HG02981 (cell line): ENCODE measurements around the gene P2RY8.
"Not testable (repeated sequence)": the region's sequence is repeated elsewhere in the genome, so short reads cannot be mapped to it uniquely, and the experiment has no call there.

ENCODE experiments used
- ATAC-seq: cut with Tn5 transposase; IDR thresholded peaks from one replicate; pipeline ENCODE4 v1.9.1; 2021; ENCODE audit warnings: mild to moderate bottlenecking, moderate library complexity; ENCODE audit not compliant: unreplicated experiment

The P2RY8 gene

GRCh38 chrX:1489354-1489753 is 47.6 kb downstream of the P2RY8 start:
- ATAC-seq: not testable (repeated sequence)

GRCh38 chrX:1488745-1489144 is 48.2 kb downstream of the P2RY8 start:
- ATAC-seq: no peak

GRCh38 chrX:1488141-1488540 is 48.8 kb downstream of the P2RY8 start:
- no peak for ATAC-seq

- ATAC-seq: no peak
Observed at GRCh38 chrX:1487401-1487800, 49.6 kb downstream of the P2RY8 start.

- ATAC-seq: no peak
Observed at GRCh38 chrX:1486749-1487361, 50.1 kb downstream of the P2RY8 start.

GRCh38 chrX:1486177-1486576 is 50.8 kb downstream of the P2RY8 start:
- no peak for ATAC-seq

GRCh38 chrX:1485033-1485432 is 52.0 kb downstream of the P2RY8 start:
- ATAC-seq: no peak

GRCh38 chrX:1484638-1485019 is 52.4 kb downstream of the P2RY8 start:
- no peak for ATAC-seq

- ATAC-seq: peak; percentile 42
Observed at GRCh38 chrX:1483843-1484637, 52.9 kb downstream of the P2RY8 start.

- not testable (repeated sequence) for ATAC-seq
Observed at GRCh38 chrX:1482530-1482928, 54.5 kb downstream of the P2RY8 start.

GRCh38 chrX:1481636-1482529 is 55.1 kb downstream of the P2RY8 start:
- ATAC-seq: peak; percentile 47

- ATAC-seq: no peak
Observed at GRCh38 chrX:1480082-1480785, 56.8 kb downstream of the P2RY8 start.

- ATAC-seq: no peak
Observed at GRCh38 chrX:1477801-1478458, 59.1 kb downstream of the P2RY8 start.

GRCh38 chrX:1477229-1477628 is 59.8 kb downstream of the P2RY8 start:
- ATAC-seq: no peak

- no peak for ATAC-seq
Observed at GRCh38 chrX:1476682-1477081, 60.3 kb downstream of the P2RY8 start.

GRCh38 chrX:1475881-1476280 is 61.1 kb downstream of the P2RY8 start:
- no peak for ATAC-seq

GRCh38 chrX:1475481-1475880 is 61.5 kb downstream of the P2RY8 start:
- no peak for ATAC-seq

- ATAC-seq: not testable (repeated sequence)
Observed at GRCh38 chrX:1474593-1474992, 62.4 kb downstream of the P2RY8 start.

- ATAC-seq: no peak
Observed at GRCh38 chrX:1472975-1473374, 64.0 kb downstream of the P2RY8 start.

- ATAC-seq: peak; percentile 39
Observed at GRCh38 chrX:1468250-1468772, 68.7 kb downstream of the P2RY8 start.
